ENCODE results near the gene TMPRSS7.

The TMPRSS7 gene

DNA sequence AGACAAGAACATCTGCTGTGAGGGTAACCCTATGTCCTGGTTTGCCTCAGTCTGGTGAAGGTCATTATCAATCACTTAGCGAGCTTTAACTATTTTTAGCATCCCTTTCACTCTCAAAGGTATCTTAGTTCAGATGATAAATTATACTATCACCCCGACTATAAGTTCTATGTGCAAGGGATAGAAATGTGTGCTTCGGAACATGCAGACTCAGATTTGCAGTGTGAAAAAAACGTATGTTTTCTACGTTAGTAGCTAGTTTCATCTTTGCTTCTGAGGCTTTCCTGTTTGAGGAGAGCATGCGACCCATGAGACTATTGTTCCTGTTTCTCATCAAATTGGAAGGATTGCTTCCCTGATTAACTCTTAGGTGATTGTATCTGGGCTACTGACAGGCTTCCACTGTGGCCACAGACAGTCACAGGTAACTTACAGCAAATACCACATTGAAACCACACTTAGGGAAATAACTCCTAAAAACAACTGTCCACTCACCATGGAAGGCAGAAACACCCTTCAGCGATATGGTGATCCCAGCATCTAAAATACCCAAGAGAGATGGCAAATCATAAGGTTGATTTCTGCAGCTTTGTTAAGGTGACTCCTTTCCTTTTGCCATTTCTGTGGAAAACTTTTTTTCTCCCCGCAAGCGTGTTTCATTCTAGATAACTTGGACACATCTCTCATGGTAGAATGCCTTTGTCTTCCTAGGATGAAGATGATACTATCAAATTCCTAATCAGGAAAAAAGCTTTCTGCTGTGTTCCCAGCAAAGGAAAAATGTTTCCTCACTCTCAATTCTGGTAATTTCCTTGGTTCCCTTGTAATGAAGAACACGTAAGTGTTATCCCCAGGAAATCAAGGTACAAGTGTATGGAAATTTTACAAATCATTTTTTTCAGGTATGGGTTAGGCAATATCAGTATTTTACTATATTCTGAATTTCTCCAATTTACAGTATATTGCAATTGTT is 93.3 kb downstream of the TMPRSS7 start:
- in situ Hi-C loops (cut with MboI; ENCODE audit: low sequenced_read_pairs, unreplicated experiment) = loop anchor here (25.0 kb wide), 1 partner anchor 859 kb away; the partner anchor contains the start of genes CD200R1 and GTPBP8
- DNase-seq (ENCODE audit: low spot score) = no peak
- TF ChIP-seq, protein P1, sequence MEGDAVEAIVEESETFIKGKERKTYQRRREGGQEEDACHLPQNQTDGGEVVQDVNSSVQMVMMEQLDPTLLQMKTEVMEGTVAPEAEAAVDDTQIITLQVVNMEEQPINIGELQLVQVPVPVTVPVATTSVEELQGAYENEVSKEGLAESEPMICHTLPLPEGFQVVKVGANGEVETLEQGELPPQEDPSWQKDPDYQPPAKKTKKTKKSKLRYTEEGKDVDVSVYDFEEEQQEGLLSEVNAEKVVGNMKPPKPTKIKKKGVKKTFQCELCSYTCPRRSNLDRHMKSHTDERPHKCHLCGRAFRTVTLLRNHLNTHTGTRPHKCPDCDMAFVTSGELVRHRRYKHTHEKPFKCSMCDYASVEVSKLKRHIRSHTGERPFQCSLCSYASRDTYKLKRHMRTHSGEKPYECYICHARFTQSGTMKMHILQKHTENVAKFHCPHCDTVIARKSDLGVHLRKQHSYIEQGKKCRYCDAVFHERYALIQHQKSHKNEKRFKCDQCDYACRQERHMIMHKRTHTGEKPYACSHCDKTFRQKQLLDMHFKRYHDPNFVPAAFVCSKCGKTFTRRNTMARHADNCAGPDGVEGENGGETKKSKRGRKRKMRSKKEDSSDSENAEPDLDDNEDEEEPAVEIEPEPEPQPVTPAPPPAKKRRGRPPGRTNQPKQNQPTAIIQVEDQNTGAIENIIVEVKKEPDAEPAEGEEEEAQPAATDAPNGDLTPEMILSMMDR (IDR thresholded peaks at IDR 0.05; ENCODE audit: borderline replicate concordance, control extremely low read depth, extremely low read depth, insufficient read depth, missing control alignments) = no peak

- TF ChIP-seq, protein P1 (IDR thresholded peaks at IDR 0.05; ENCODE audit: borderline replicate concordance, control extremely low read depth, extremely low read depth, insufficient read depth, missing control alignments) = no peak
- DNase-seq (ENCODE audit: low spot score) = no peak
- in situ Hi-C loops (cut with MboI; ENCODE audit: low sequenced_read_pairs, unreplicated experiment) = loop anchor here (25.0 kb wide), 1 partner anchor 858 kb away; the partner anchor contains the start of genes CD200R1 and GTPBP8
These were observed 94.5 kb downstream of the TMPRSS7 start for GRCh38 chr3:112128843-112129727.

DNA sequence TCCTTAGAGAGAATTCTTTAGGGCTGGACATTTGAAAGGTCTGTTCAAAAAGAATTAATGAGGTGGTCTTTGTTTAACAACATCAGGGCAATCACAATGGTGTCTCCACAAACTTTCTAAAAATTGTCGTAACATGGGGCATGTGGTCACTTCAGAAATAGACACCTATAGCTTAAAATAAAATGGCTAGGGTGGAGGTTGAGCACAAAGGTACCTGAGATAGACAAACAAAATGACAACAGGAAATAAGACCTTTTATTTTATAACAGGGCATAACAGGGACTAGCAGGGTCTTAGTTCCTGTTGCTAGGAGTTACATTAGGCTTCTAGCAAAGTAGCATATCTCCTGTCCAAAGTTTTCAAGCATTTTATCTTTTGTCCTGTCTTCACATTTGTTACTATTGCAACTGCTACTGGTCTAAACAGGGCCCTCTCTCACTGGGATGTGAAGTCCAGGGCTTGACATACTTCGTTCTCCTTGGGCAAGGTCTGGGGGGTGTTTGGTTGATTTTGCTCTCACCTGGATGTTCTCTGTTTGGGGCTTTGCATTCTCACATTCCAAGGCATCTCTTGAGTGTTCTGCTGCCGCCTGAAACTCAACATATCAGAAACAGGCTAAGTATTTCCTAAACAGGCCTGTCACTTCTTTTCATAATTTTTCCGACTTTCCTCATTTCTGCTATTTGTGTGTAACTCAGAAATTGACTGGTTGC is 95.5 kb downstream of the TMPRSS7 start:
- in situ Hi-C loops (cut with MboI; ENCODE audit: low sequenced_read_pairs, unreplicated experiment) = loop anchor here (25.0 kb wide), 1 partner anchor 857 kb away; the partner anchor contains the start of genes CD200R1 and GTPBP8
- TF ChIP-seq, protein P1 (IDR thresholded peaks at IDR 0.05; ENCODE audit: borderline replicate concordance, control extremely low read depth, extremely low read depth, insufficient read depth, missing control alignments) = no peak
- DNase-seq (ENCODE audit: low spot score) = no peak

- in situ Hi-C loops (cut with MboI; ENCODE audit: low sequenced_read_pairs, unreplicated experiment) = loop anchor here (25.0 kb wide), 1 partner anchor 857 kb away; the partner anchor contains the start of genes CD200R1 and GTPBP8
- TF ChIP-seq, protein P1 (IDR thresholded peaks at IDR 0.05; ENCODE audit: borderline replicate concordance, control extremely low read depth, extremely low read depth, insufficient read depth, missing control alignments) = no peak
- no peak for DNase-seq (ENCODE audit: low spot score)
These were observed 96.1 kb downstream of the TMPRSS7 start for GRCh38 chr3:112130638-112130993.

All from GM13976 (cell line).